HG03103 (cell line): ENCODE results near the gene SHQ1.
"Not testable (repeated sequence)": the region's sequence is repeated elsewhere in the genome, so short reads cannot be mapped to it uniquely, and the experiment has no call there.

ENCODE experiments used
- ATAC-seq: cut with Tn5 transposase; IDR thresholded peaks from one replicate; pipeline ENCODE4 v1.9.1; 2021; ENCODE audit warnings: low read depth; ENCODE audit not compliant: unreplicated experiment

SHQ1 gene

GRCh38 chr3:72754582-72754981 lies 93.7 kb downstream of the SHQ1 start:
- ATAC-seq = no peak

- no peak for ATAC-seq
These were observed 94.8 kb downstream of the SHQ1 start for GRCh38 chr3:72753495-72753894.

DNA sequence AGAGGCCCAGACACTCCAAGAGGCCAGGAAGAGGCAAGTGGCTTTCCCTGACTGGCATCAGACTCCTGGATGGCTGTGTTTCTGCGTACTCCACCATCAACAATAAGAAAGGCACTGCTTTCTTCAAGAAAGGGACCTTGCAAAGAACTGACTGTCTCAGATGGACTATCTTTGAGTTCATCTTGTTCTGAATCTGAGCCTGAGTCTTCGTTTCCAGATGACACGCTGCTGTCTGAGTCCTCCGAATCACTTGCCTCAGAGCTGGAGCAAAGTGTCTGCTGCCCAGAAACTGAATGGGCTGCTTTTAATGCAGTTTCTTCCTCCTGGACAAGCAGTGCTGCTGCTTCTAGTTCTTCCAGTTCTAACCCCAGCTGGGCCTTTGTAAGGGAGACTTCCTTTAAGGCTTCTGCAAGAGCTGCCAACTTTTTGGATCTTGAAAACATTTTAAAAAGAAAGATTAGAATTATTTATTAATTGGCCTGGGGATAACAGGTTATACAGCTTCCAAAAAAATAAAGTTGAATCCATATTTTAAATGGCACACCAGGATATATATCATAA lies 97.8 kb downstream of the SHQ1 start:
- no peak for ATAC-seq

DNA sequence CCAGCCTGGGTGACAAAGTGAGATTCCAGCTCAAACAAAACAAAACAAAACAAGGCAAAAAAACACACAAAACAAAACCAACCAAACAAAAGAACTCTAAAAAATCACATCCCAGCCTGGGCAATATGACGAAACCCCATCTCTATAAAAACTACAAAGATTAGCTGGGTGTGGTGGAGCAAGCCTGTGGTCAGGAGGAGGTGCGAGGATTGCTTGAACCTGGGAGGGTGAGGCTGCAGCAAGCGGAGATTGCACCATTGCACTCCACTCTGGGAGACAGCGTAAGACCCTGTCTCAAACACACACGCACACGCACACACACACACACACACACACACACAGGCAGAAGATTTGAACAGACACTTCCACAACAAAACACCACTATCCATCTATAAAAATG lies 99.6 kb downstream of the SHQ1 start:
- no peak for ATAC-seq

DNA sequence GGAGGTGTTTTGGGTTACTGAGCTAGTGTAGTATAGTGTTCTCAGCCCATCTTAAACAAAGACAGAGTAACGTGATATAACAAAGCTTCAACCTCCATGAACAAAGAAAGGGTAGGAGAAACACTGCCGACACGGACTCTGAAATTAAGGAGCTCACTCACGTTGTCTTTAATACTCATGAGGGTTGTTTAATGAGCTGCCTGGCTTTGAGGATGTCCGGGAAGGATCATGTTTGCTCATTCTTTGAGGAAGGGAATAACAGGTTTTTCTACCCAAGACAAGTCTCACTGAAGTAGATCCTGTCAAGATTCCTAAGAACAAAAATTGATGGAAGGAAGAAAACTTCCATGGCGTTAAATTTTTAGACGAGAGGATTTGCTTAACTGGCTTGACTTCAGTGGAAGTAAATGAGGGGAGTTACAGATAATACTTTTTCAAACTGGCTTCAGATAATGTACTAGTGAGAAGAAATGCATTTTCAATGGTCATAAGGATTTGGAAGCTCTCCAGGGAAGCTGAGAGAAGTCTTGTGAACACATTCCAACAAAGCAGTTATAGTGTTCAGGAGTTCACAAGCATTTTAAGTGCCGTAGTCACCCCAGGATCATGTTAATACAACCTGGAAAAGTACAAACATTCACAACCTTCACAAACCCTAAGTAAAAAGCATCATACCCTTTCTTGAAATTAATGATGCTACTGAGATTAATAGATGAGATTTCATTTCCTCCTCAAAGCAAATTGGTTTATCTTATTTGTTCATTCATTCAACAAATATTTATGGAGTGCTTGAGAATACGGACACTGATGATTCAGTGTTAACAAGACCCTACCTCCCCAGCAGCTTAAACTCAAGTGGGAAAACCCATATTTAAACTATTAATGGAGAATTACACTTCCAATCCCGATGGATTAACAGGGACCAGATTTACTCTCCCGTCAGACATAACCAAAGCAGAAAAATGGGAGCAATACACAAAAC lies 101.5 kb downstream of the SHQ1 start:
- no peak for ATAC-seq

GRCh38 chr3:72745146-72745999 lies 102.9 kb downstream of the SHQ1 start:
- no peak for ATAC-seq

GRCh38 chr3:72744330-72744729 lies 103.9 kb downstream of the SHQ1 start:
- no peak for ATAC-seq

GRCh38 chr3:72739531-72740466 lies 108.4 kb downstream of the SHQ1 start:
- no peak for ATAC-seq

DNA sequence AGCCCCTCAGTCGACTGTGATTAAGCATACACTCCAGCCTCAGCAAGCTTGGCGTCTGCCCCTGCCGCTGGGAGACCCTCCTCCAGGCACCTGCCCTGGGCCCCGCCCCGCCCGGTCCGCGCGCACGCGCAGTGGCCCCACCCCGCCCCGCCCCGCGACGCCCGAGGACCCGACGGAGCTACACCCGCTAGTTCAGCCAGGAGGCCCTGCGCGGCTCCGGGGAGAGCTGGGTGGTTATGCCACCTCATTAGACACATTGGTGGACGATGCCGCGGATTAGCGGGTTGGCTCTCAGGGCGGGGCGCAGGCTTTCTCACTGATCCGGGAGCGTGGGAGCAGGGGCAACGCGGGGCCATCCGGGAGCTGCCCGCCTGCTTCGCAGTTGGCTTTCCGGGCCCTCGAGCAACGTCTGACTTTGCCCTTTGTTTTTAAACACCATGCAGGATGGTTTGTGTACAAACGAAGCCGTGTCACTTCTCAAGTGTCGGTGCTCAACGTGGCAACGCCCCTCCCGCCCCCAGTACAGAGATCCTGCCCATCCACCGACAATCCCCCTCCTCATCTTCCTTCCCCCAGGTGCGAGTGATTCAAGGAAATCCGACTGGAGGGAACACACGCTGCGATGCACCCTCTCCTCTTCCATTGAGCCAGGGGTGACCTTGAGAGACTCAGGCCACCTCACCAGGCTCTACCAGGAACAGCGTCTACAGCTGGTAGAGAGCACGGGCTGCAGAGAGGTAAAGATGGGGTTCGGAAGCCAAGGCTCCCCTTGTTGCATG lies 109.3 kb downstream of the SHQ1 start:
- peak; percentile 63 for ATAC-seq

- ATAC-seq = not testable (repeated sequence)
These were observed 113.2 kb downstream of the SHQ1 start for GRCh38 chr3:72735072-72735471.

DNA sequence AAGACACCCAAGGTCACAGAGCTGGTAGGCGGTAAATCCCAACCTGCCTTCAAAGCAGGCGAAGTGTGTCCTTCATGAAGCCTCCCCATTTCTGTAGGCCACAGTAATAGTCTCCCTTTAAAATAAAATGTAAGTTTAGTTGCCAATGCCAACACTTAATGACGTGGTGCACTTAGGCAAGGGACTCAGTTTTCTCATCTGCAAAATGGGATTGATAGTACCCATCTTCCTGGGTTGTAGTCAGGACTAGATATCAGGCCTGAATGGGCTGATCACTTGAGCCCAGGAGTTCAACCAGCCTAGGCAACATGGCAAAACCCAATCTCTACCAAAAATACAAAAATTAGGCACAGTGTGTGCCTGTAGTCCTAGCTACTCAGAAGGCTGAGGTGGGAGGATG lies 114.6 kb downstream of the SHQ1 start:
- ATAC-seq = no peak

DNA sequence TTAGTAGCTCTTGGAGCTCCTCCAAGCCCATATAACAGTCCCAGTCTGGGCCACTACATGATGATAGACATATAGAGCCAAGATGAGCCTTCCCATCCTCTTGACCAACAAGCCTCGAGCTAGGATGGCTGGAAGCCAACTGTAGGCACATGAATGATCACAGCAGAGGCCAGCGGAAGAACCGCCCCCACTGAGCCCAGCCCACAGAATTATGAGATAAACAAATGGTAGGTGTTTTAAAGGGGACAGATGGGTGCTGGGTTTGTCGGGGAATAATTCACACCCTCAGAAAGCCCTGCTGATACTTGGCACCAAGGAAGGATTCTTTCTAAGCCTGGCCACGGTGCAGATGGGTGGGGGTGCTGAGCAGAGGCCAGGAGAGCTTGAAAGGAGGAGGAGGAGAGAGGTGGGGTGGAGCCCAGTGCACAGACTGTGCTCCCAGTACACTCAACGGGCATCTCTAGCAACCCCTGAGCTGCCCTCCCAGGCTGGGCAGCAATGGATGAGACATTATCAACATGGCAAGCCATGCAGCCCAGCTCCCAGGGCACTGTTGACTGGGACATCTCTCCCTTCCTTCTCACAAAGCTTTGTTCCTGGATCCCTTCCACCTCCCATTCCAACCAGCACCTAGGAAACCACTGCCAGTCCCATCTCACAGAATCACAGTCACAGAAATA lies 115.4 kb downstream of the SHQ1 start:
- ATAC-seq = not testable (repeated sequence)

DNA sequence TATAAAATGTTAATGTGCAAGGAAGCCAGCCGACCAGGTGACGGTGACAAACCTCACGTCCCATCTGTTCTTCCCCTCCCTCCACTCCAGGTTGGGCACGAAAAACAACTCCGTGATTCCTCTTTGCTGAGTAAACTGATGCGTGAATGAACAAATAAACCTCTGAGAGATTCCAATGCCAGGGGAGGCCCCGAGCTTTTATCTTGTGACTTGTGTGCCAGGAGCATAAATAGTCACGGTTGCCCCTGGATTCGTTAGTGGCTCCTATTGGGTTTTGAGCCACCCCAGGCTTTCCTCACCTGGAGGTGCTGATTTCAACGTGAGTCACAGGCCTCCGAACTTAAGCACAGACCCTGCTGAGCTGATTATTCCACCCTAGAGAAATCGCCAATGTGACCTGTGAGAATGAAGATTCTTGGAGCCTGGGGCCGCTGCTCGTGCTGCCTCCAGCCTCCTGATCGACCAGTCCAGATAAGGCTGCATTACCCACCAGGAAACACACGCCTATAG lies 119.2 kb downstream of the SHQ1 start:
- ATAC-seq = no peak

GRCh38 chr3:72728329-72728889 lies 119.8 kb downstream of the SHQ1 start:
- ATAC-seq = no peak

GRCh38 chr3:72727726-72728125 lies 120.5 kb downstream of the SHQ1 start:
- no peak for ATAC-seq

- no peak for ATAC-seq
These were observed 121.1 kb downstream of the SHQ1 start for GRCh38 chr3:72727172-72727571.

DNA sequence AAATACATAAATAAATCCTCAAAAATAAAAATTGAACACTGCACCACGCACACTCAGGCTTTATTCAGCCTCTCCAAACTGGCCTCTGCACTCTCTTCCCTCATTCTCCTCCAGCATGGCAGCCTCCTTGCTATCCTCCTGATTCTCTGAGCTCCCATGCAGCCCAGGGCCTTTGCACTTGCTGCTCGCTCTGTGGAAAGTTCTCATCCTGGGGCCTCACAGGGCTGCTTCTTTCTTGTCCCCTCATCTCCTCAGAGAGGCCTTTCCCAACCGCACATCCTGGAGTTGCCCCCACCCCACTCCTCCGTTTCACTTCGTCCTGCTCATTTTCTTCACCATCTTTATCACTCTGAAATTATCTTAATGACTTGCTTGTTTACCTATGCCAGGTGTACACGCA lies 123.0 kb downstream of the SHQ1 start:
- no peak for ATAC-seq

GRCh38 chr3:72724070-72724469 lies 124.2 kb downstream of the SHQ1 start:
- ATAC-seq = no peak
